Adrenal gland (tissue), 12 donors: ENCODE data around the gene CDC40. TPM values are rescaled to one million over a fixed set of nuclear protein-coding genes. Genes with fewer than 3 reads are reported as not detected.

Experiments used
- DNase-seq, 7 donors: peaks; one replicate each; pipeline ENCODE4 v3.0.0-alpha.2; 2019 to 2020
- H3K27ac ChIP-seq, 5 donors: fragments of 200-600 bp; sonication (generic) in 4 of 5; 1 replicate in 3 of 5; 2 replicates in 2 of 5; pipeline versions ENCODE4 v1.5.1 to v1.8.0; 2016 to 2020; ENCODE audit warnings: mild to moderate bottlenecking in 1 of 5
- H3K27me3 ChIP-seq: fragments of 200-600 bp; 2 replicates; pipeline ENCODE4 v1.8.0; 2021
- H3K36me3 ChIP-seq, 2 donors: fragments of 200-600 bp; replicated peaks in 1 of 2; 1 replicate in 1 of 2; 2 replicates in 1 of 2; pipeline versions ENCODE4 v1.5.1 to v1.8.0; 2018 to 2022
- H3K4me1 ChIP-seq, 2 donors: fragments of 200-600 bp; replicated peaks in 1 of 2; 1 replicate in 1 of 2; 2 replicates in 1 of 2; pipeline versions ENCODE4 v1.5.1 to v1.8.0; 2018 to 2021
- H3K4me3 ChIP-seq, 4 donors: fragments of 200-600 bp; sonication (generic) in 3 of 4; one replicate each; pipeline ENCODE4 v1.5.1; 2016 to 2018
- H3K9me3 ChIP-seq, 3 donors: fragments of 200-600 bp; sonication (generic) in 1 of 3; replicated peaks in 1 of 3; 1 replicate in 2 of 3; 2 replicates in 1 of 3; pipeline versions ENCODE4 v1.5.1 to v1.8.0; 2016 to 2021
- CTCF ChIP-seq, 6 experiments: fragments of 450-650 bp in 4 of 6; fragments of 200-600 bp in 2 of 6; sonication (generic) in 1 of 6; IDR thresholded peaks; 1 replicate in 5 of 6; 2 replicates in 1 of 6; pipeline versions ENCODE4 v1.5.1 to v1.8.0; 2016 to 2021; ENCODE audit warnings: antibody characterized with exemption in 6 of 6, mild to moderate bottlenecking in 2 of 6, moderate library complexity in 1 of 6
- POLR2A ChIP-seq, 2 donors: fragments of 450-650 bp; IDR thresholded peaks; one replicate each; pipeline ENCODE4 v1.6.1; 2017; ENCODE audit warnings: antibody characterized with exemption in 2 of 2, mild to moderate bottlenecking in 2 of 2, moderate library complexity in 1 of 2
- WGBS, 4 donors: extraction: QIAGEN DNeasy Blood & Tissue Kit in 2 of 4; methylation state at CpG; one replicate each; pipeline versions ENCODE4 v1.1.5 to v1.1.7; 2013 to 2017; 5-methylcytosine and 5-hydroxymethylcytosine counted together
- intact Hi-C, 2 donors: fragments of 100-400 bp; cut with DNase I; formaldehyde crosslinking; loops; one replicate each; pipeline versions ENCODE4 v1.14.1 to v1.15.0; 2022 to 2023
- polyA plus RNA-seq, 3 donors: library from polyadenylated mRNA; stranded (reverse); fragments of 200-250 nt in 2 of 3; fragments of 350-450 nt in 1 of 3; fragmentation: Illumina TruSeq in 1 of 3; extraction: RNeasy Lipid Tissue Mini Kit (QIAGEN cat#74804) in 1 of 3; gene quantifications; one replicate each; pipeline ENCODE4 v1.2.3, GENCODE V29; 2013 to 2014
- total RNA-seq, 9 donors: library from RNA; depleted of rRNA in 4 of 9; stranded (reverse); fragments of >200 nt in 4 of 9; fragments of 120-200 nt in 1 of 9; fragmentation: NEBNext Ultra II Directional in 1 of 9; extraction: Animal tissue kit (Norgen Biotek cat#: 25700) in 1 of 9; gene quantifications; one replicate each; pipeline versions ENCODE4 v1.1.0 to v1.2.4, GENCODE V29; 2013 to 2023
- donor health status: healthy with polysubstance abuse.
- donor health status: Bipolar disorder and iron deficiency.
- donor health status: DM: yes; HTN: yes; CAD: no.
- donor health status: DM: no; HTN: no; CAD: no.
- donor health status: DM: no; HTN: no; CAD: no.
- donor health status: DM: yes; HTN: yes; CAD: no.

CDC40 gene
- total and polyA plus RNA-seq, 12 donors = 5.3 to 46.9 (median 29.0) TPM

- peaks cover 0 to 8% of the 10 kb centered on the region in 2 donors for H3K36me3 ChIP-seq
- H3K27me3 ChIP-seq = no peaks in the 10 kb centered on the region
- peaks cover 0 to 20% of the 10 kb centered on the region in 2 donors for H3K4me1 ChIP-seq
- no peak overlapping the region for H3K27ac ChIP-seq
- intact Hi-C loops = no loop called here
- WGBS, 4 donors = 97 to 99% (median 98%) methylated on average over 3 of the region's 3 CpGs
- TF ChIP-seq POLR2A (IDR thresholded peaks at IDR 0.05) (no peak), CTCF (IDR thresholded peaks at IDR 0.05) (no peak)
- H3K4me3 ChIP-seq = no peak overlapping the region
- no peak for DNase-seq
- H3K9me3 ChIP-seq = no peaks in the 10 kb centered on the region
Measured at GRCh38 chr6:110198561-110198960, 18.3 kb downstream of the CDC40 start.

- H3K4me1 ChIP-seq = peaks cover 0 to 9% of the 10 kb centered on the region in 2 donors
- no peaks in the 10 kb centered on the region for H3K36me3 ChIP-seq
- WGBS, 4 donors = 88 to 98% (median 95%) methylated on average over 3 of the region's 3 CpGs
- intact Hi-C loops = no loop called here
- no peak overlapping the region for H3K4me3 ChIP-seq
- H3K9me3 ChIP-seq = no peaks in the 10 kb centered on the region
- TF ChIP-seq POLR2A (IDR thresholded peaks at IDR 0.05) (no peak), CTCF (IDR thresholded peaks at IDR 0.05) (no peak)
- no peak overlapping the region for H3K27ac ChIP-seq
- no peak for DNase-seq
- no peaks in the 10 kb centered on the region for H3K27me3 ChIP-seq
Measured at GRCh38 chr6:110201151-110201884, 21.1 kb downstream of the CDC40 start.

DNA sequence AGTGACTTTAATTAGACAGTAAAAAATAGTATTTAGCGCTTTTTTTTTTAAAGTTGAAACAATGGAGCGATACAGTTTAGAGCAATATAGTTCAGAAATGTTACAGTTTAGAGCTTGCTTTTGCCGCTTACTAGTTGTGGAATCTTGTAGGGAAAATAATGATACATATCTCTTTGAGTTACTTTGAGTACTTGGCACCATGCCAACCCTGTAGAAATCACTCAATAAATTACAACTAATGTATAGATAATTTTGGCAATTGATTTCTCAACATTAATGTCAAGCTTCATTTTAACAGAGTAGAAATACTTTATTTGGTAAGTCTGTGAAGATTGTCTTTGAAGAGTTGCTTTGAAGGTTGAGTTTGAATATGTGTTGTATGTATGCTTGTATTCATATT is 27.4 kb downstream of the CDC40 start:
- Histone ChIP-seq H3K36me3 (peaks cover 0 to 15% of the 10 kb centered on the region in 2 donors), H3K27ac (no peak overlapping the region), H3K4me1 (peaks cover 3 to 6% of the 10 kb centered on the region in 2 donors), H3K27me3 (no peaks in the 10 kb centered on the region), H3K4me3 (no peak overlapping the region), H3K9me3 (no peaks in the 10 kb centered on the region)
- 94 to 99% (median 98%) methylated on average over 3 of the region's 3 CpGs for WGBS, 4 donors
- TF ChIP-seq POLR2A (IDR thresholded peaks at IDR 0.05) (no peak), CTCF (IDR thresholded peaks at IDR 0.05) (no peak)
- intact Hi-C loops = no loop called here
- no peak for DNase-seq

DNA sequence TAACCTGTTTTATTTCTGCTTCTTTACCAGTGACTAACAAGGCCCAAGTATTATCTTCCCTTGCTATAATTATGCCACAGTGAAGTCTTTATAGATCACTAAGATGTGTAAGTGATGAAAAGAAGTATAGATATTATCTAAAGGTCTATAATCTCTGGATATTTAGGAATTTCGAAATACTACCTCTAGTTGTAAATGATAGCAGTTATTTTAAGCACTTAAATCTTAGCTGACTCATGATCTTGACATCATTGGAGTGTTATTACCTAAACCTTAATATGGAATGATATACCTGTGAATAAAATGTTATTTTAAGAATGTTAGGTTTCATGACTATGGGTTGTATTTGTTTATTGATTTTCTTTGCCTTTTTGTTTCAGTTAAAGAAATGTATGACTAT is 31.5 kb downstream of the CDC40 start:
- no peak for DNase-seq
- Histone ChIP-seq H3K4me1 (peaks cover 3 to 8% of the 10 kb centered on the region in 2 donors), H3K4me3 (no peak overlapping the region), H3K27ac (peak overlapping the region in 1 of 5 donors; percentile 19), H3K36me3 (peaks cover 0 to 36% of the 10 kb centered on the region in 2 donors), H3K27me3 (no peaks in the 10 kb centered on the region), H3K9me3 (no peaks in the 10 kb centered on the region)
- WGBS, 4 donors = 85 to 95% (median 89%) methylated on average over 1 of the region's 1 CpG
- intact Hi-C loops = no loop called here
- TF ChIP-seq CTCF (IDR thresholded peaks at IDR 0.05) (no peak), POLR2A (IDR thresholded peaks at IDR 0.05) (no peak)
